ENCODE data around the gene GPR173. TPM values are rescaled to one million over a fixed set of nuclear protein-coding genes. Genes with fewer than 3 reads are reported as not detected.

Gene GPR173
- total RNA-seq, result 27.2 to 29.0 TPM (median 28.5 TPM) in 3 replicates

- H3K27me3 Mint-ChIP-seq (ENCODE audit: low read depth), result no peaks in the 10 kb centered on the region
- TF ChIP-seq CTCF (IDR thresholded peaks at IDR 0.05; ENCODE audit: unreplicated experiment), result no peak
- H3K36me3 Mint-ChIP-seq, result no peaks in the 10 kb centered on the region
- DNase-seq (ENCODE audit: low spot score in 2 of 2, unreplicated experiment in 2 of 2), result no peak
- H3K9me3 Mint-ChIP-seq, result peaks cover 10% of the 10 kb centered on the region
- peaks cover 10% of the 10 kb centered on the region for H3K4me1 Mint-ChIP-seq
- peak within 1 kb of the TSS; percentile 71 for H3K4me3 Mint-ChIP-seq
- H3K27ac Mint-ChIP-seq, result peak within 1 kb of the TSS; percentile 39
Observed at GRCh38 chrX:53048169-53049126, at the start of gene GPR173. Gene GPR173 (plus strand): TSS chrX:53048789. CDS start chrX:53076622, 27,833 bp downstream.

GRCh38 chrX:53000447-53001135 is 48.0 kb upstream of the GPR173 start:
- Mint-ChIP-seq H3K4me1 (peaks cover 18% of the 10 kb centered on the region), H3K36me3 (no peaks in the 10 kb centered on the region), H3K4me3 (no peak overlapping the region), H3K27ac (no peak overlapping the region), H3K27me3 (ENCODE audit: low read depth) (peaks cover 1% of the 10 kb centered on the region), H3K9me3 (peaks cover 10% of the 10 kb centered on the region)
- TF ChIP-seq CTCF (IDR thresholded peaks at IDR 0.05; ENCODE audit: unreplicated experiment), result no peak
- DNase-seq (ENCODE audit: low spot score in 2 of 2, unreplicated experiment in 2 of 2), result no peak

- no peak for DNase-seq (ENCODE audit: low spot score in 2 of 2, unreplicated experiment in 2 of 2)
- Mint-ChIP-seq H3K9me3 (peaks cover 8% of the 10 kb centered on the region), H3K4me3 (no peak overlapping the region), H3K27ac (no peak overlapping the region), H3K36me3 (no peaks in the 10 kb centered on the region), H3K27me3 (ENCODE audit: low read depth) (peaks cover 1% of the 10 kb centered on the region), H3K4me1 (peaks cover 16% of the 10 kb centered on the region)
- no peak for TF ChIP-seq CTCF (IDR thresholded peaks at IDR 0.05; ENCODE audit: unreplicated experiment)
Observed at GRCh38 chrX:53001958-53002357, 46.6 kb upstream of the GPR173 start.

GRCh38 chrX:53003111-53003510 is 45.5 kb upstream of the GPR173 start:
- Mint-ChIP-seq H3K4me3 (no peak overlapping the region), H3K4me1 (peaks cover 16% of the 10 kb centered on the region), H3K27me3 (ENCODE audit: low read depth) (peaks cover 1% of the 10 kb centered on the region), H3K36me3 (no peaks in the 10 kb centered on the region), H3K9me3 (peaks cover 19% of the 10 kb centered on the region), H3K27ac (no peak overlapping the region)
- DNase-seq (ENCODE audit: low spot score in 2 of 2, unreplicated experiment in 2 of 2), result no peak
- TF ChIP-seq CTCF (IDR thresholded peaks at IDR 0.05; ENCODE audit: unreplicated experiment), result no peak

GRCh38 chrX:53004038-53004437 is 44.6 kb upstream of the GPR173 start:
- DNase-seq (ENCODE audit: low spot score in 2 of 2, unreplicated experiment in 2 of 2), result no peak
- H3K27me3 Mint-ChIP-seq (ENCODE audit: low read depth), result peaks cover 1% of the 10 kb centered on the region
- TF ChIP-seq CTCF (IDR thresholded peaks at IDR 0.05; ENCODE audit: unreplicated experiment), result no peak

More at GRCh38 chrX:53004038-53004437, 44.6 kb upstream of the GPR173 start:
- Mint-ChIP-seq H3K4me3 (no peak overlapping the region), H3K4me1 (peaks cover 16% of the 10 kb centered on the region), H3K27ac (no peak overlapping the region), H3K36me3 (no peaks in the 10 kb centered on the region), H3K9me3 (peaks cover 20% of the 10 kb centered on the region)
